K562 (cell line): ENCODE results near the gene USP5. TPM values are rescaled to one million over a fixed set of nuclear protein-coding genes. Genes with fewer than 3 reads are reported as not detected.
A peak's percentile ranks its signal among the peaks of the same experiment; 100 is the strongest.

ENCODE experiments used
- ATAC-seq: fragments of 200-7000 bp; cut with Tn5 transposase; 3 replicates; pipeline ENCODE4 v1.9.1; 2020; ENCODE audit warnings: moderate library complexity
- BruUV-seq: library from RNA; stranded (reverse); fragments of 400-500 nt; replicated peaks from 2 replicates; lab custom pipeline; 2021; lab: Mats Ljungman, UMichigan
- CTCF ChIA-PET: fragments of 300-600 bp; formaldehyde crosslinking; extraction: SDS; loops from one replicate; lab custom pipeline; 2021; ENCODE audit warnings: low intra/inter-chr PET ratio; lab: Yijun Ruan, JAX
- POLR2A ChIA-PET: fragments of 300-600, 350-650 bp; sonication (Branson Sonifier 250); formaldehyde crosslinking; extraction: SDS; loops from one replicate; lab custom pipeline; 2021; ENCODE audit warnings: antibody characterized with exemption, inconsistent platforms; lab: Yijun Ruan, JAX
- DNase-seq, 4 experiments: peaks; one replicate each; pipeline versions ENCODE4 v3.0.0 to v3.0.0-alpha.2; 2011 to 2018; ENCODE audit warnings: low spot score in 3 of 4, mixed read lengths in 3 of 4; ENCODE audit errors: extremely low read depth in 1 of 4
- FAIRE-seq: peaks from 2 replicates; lab custom pipeline; 2011; peaks lifted over from hg19 to GRCh38; lab: Jason Lieb, UNC
- H2AFZ ChIP-seq: 2 replicates; pipeline ENCODE4 v1.6.0; 2011; ENCODE audit warnings: low read depth, low read length, control low read depth, inconsistent platforms
- H3K27ac ChIP-seq: fragments of 200-600 bp; 3 replicates; pipeline ENCODE4 v1.8.0; 2011; ENCODE audit warnings: low read depth, mild to moderate bottlenecking, control low read depth, inconsistent platforms, low read length, moderate library complexity, mixed read lengths; ENCODE audit errors: extremely low read depth
- H3K27me3 ChIP-seq, 2 experiments: fragments of 300-600 bp in 1 of 2; 2 replicates in 1 of 2; 3 replicates in 1 of 2; pipeline versions ENCODE4 v1.6.0 to v1.8.0; 2011; ENCODE audit warnings: inconsistent platforms in 2 of 2, low read length in 2 of 2, mild to moderate bottlenecking in 1 of 2, mixed read lengths in 1 of 2, moderate library complexity in 1 of 2; ENCODE audit not compliant: control insufficient read depth in 2 of 2, insufficient read depth in 2 of 2
- H3K36me3 ChIP-seq: fragments of 300-600 bp; 3 replicates; pipeline ENCODE4 v1.8.0; 2011; ENCODE audit warnings: mild to moderate bottlenecking, low read length, inconsistent platforms; ENCODE audit not compliant: control insufficient read depth, insufficient read depth
- H3K4me1 ChIP-seq, 2 experiments: fragments of 200-600 bp in 1 of 2; replicated peaks in 1 of 2; 2 replicates in 1 of 2; 3 replicates in 1 of 2; pipeline versions ENCODE4 v1.5.1 to v1.8.0; 2011; ENCODE audit warnings: inconsistent platforms in 2 of 2, low read length in 2 of 2, mild to moderate bottlenecking in 1 of 2, mixed read lengths in 1 of 2, moderate library complexity in 1 of 2; ENCODE audit not compliant: control insufficient read depth in 2 of 2, insufficient read depth in 2 of 2
- H3K4me2 ChIP-seq: 2 replicates; pipeline ENCODE4 v1.6.1; 2011; ENCODE audit warnings: low read length, control low read depth, inconsistent platforms, mixed read lengths; ENCODE audit not compliant: insufficient read depth
- H3K4me3 ChIP-seq: fragments of 200-600 bp; sonication (generic), shearing (Covaris generic); 2 replicates; pipeline ENCODE4 v1.5.1; 2016; ENCODE audit warnings: control low read depth, inconsistent platforms
- H3K79me2 ChIP-seq: fragments of 200-600 bp; 3 replicates; pipeline ENCODE4 v1.8.0; 2011; ENCODE audit warnings: low read length, inconsistent platforms; ENCODE audit not compliant: control insufficient read depth, insufficient read depth
- H3K9ac ChIP-seq, 2 experiments: 2 replicates each; pipeline versions ENCODE4 v1.6.0 to v1.6.1; 2011; ENCODE audit warnings: low read depth in 2 of 2, low read length in 2 of 2, control low read depth in 1 of 2, inconsistent platforms in 1 of 2, mild to moderate bottlenecking in 1 of 2, mixed read lengths in 1 of 2; ENCODE audit not compliant: insufficient read depth in 1 of 2
- H3K9me1 ChIP-seq: one replicate; pipeline ENCODE4 v1.6.0; 2011; ENCODE audit warnings: inconsistent platforms, mild to moderate bottlenecking, low read length, moderate library complexity; ENCODE audit not compliant: control insufficient read depth, insufficient read depth
- H3K9me3 ChIP-seq: replicated peaks from 2 replicates; pipeline ENCODE4 v1.5.1; 2011; ENCODE audit warnings: low read depth, low read length, inconsistent platforms; ENCODE audit not compliant: control insufficient read depth, insufficient read depth
- H4K20me1 ChIP-seq: replicated peaks from 2 replicates; pipeline ENCODE4 v1.6.1; 2011; ENCODE audit warnings: low read length, inconsistent platforms, mixed read lengths; ENCODE audit not compliant: control insufficient read depth, insufficient read depth
- BACH1 ChIP-seq: fragments of 200-800 bp; sonication (Bioruptor generic); IDR thresholded peaks from 2 replicates; pipeline ENCODE4 v1.6.1; 2016; ENCODE audit warnings: missing genetic modification characterization, missing compliant biosample characterization
- BCL6 ChIP-seq: fragments of 250-450 bp; sonication (Bioruptor Pico); IDR thresholded peaks from 2 replicates; pipeline ENCODE4 v1.4.0; 2020
- HBP1 ChIP-seq: fragments of 450-650 bp; formaldehyde crosslinking; IDR thresholded peaks from 2 replicates; pipeline ENCODE4 v1.4.0; 2022; ENCODE audit warnings: missing genetic modification characterization
- HDAC6 ChIP-seq: IDR thresholded peaks from 2 replicates; pipeline ENCODE4 v1.6.1; 2012; ENCODE audit warnings: low read depth, mild to moderate bottlenecking, control low read depth, inconsistent platforms, low read length, moderate library complexity
- KDM4B ChIP-seq, 2 experiments: fragments of 450-650 bp in 1 of 2; sonication (generic) in 1 of 2; IDR thresholded peaks; 2 replicates each; pipeline ENCODE4 v1.6.1; 2016 to 2017; ENCODE audit warnings: borderline replicate concordance in 2 of 2, antibody characterized with exemption in 1 of 2, low read depth in 1 of 2, mild to moderate bottlenecking in 1 of 2
- POLR2G ChIP-seq: fragments of 200-400 bp; formaldehyde crosslinking; IDR thresholded peaks from 2 replicates; pipeline ENCODE4 v1.6.1; 2017; ENCODE audit warnings: low read depth, mild to moderate bottlenecking, antibody characterized with exemption, low read length, moderate library complexity
- RBBP5 ChIP-seq: fragments of 200-600 bp; sonication (generic); IDR thresholded peaks from 2 replicates; pipeline ENCODE4 v1.6.1; 2012; ENCODE audit warnings: borderline replicate concordance, mild to moderate bottlenecking, low read length, control low read depth, inconsistent platforms; ENCODE audit not compliant: insufficient read depth, poor library complexity, severe bottlenecking
- RBFOX2 ChIP-seq: fragments of 200-400 bp; formaldehyde crosslinking; IDR thresholded peaks from 2 replicates; pipeline ENCODE4 v1.6.1; 2017; ENCODE audit warnings: low read depth, mild to moderate bottlenecking, low read length, moderate library complexity
- TAF7 ChIP-seq: fragments of 450-650 bp; IDR thresholded peaks from 2 replicates; pipeline ENCODE4 v1.6.1; 2016; ENCODE audit warnings: missing genetic modification characterization, missing compliant biosample characterization
- U2AF2 ChIP-seq: fragments of 200-400 bp; formaldehyde crosslinking; optimal IDR thresholded peaks from 2 replicates; pipeline ENCODE3; 2017; ENCODE audit warnings: low read depth, mild to moderate bottlenecking, low read length
- ZBTB7A ChIP-seq: IDR thresholded peaks from 2 replicates; pipeline ENCODE4 v1.6.1; 2011; ENCODE audit warnings: low read depth, mild to moderate bottlenecking, low read length, moderate library complexity, borderline replicate concordance; ENCODE audit not compliant: control insufficient read depth
- WGBS: fragments of 100-300 bp; shearing (Covaris generic); methylation state at CpG from one replicate; pipeline ENCODE4 v1.1.6; 2016; ENCODE audit warnings: low coverage, mixed read lengths; ENCODE audit not compliant: insufficient coverage; ENCODE audit errors: missing lambda C conversion rate; 5-methylcytosine and 5-hydroxymethylcytosine counted together
- in situ Hi-C: fragments of 300-500 bp; cut with MboI; formaldehyde crosslinking; loops from 4 replicates; pipeline ENCODE4 v1.15.0; 2018; ENCODE audit warnings: inconsistent platforms, mixed read lengths
- intact Hi-C: fragments of 100-400 bp; cut with micrococcal nuclease; formaldehyde crosslinking; loops from 2 replicates; pipeline ENCODE4 v1.14.2; 2022
- polyA plus RNA-seq, 8 experiments: library from polyadenylated mRNA; depleted of rRNA in 4 of 8; stranded (reverse) in 5 of 8; unstranded in 3 of 8; fragments of >200 nt; fragmentation: Nextera tagmentation in 2 of 8; fragmentation: Illumina TruSeq in 1 of 8; extraction: Ambion mirVana in 2 of 8; extraction: Trizol in 1 of 8; gene quantifications; 2 replicates each; pipeline versions ENCODE4 v1.2.1 to v1.2.3, GENCODE V29; 2011 to 2014; ENCODE audit warnings: inconsistent platforms in 1 of 8, missing spikeins in 1 of 8
- total RNA-seq, 7 experiments: library from RNA; depleted of rRNA in 6 of 7; stranded (reverse); fragments of >200 nt in 6 of 7; fragmentation: Illumina TruSeq in 2 of 7; extraction: Trizol in 2 of 7; gene quantifications; 2 replicates each; pipeline versions ENCODE4 v1.2.1 to v1.2.3, GENCODE V29; 2011 to 2021; ENCODE audit warnings: low replicate concordance in 1 of 7
- TF ChIP-seq, protein P1 (sequence below): sonication (generic); formaldehyde crosslinking; IDR thresholded peaks from 2 replicates; pipeline ENCODE4 v1.5.0; 2020; ENCODE audit warnings: missing genetic modification reagents

Gene USP5
- total and polyA plus RNA-seq, 9 of the 15 experiments (the other 6 are each of a cell fraction or from before 2014, with no cell fraction given), result 1.4 to 107 (median 48.6) TPM

- H3K9me1 ChIP-seq, result no peaks in the 10 kb centered on the region
- H3K4me1 ChIP-seq, result peaks cover 3 to 39% of the 10 kb centered on the region in 2 experiments; a peak in 4 of 5 replicates
- intact Hi-C loops, result no loop called here
- in situ Hi-C loops, result no loop called here
- DNase-seq (no peak), ATAC-seq (no peak), FAIRE-seq (no peak)
- no peaks in the 10 kb centered on the region; the same call in 1 of the 2 replicates for H4K20me1 ChIP-seq
- H3K27me3 ChIP-seq, result no peaks in the 10 kb centered on the region
- ChIA-PET CTCF (no interaction called here), POLR2A (interaction anchor here (0.6 to 1.2 kb wide), 5 partner anchors 9 to 858 kb away, joined by 3 to 5 read pairs (median 3); partner anchors contain the start of gene GDF3)
- H3K79me2 ChIP-seq, result no peaks in the 10 kb centered on the region
- TF ChIP-seq HDAC6 (no peak), RBFOX2 (peak; percentile 42), POLR2G (peak; percentile 44)
- H3K27ac ChIP-seq, result no peak overlapping the region
- no peak overlapping the region for H3K4me3 ChIP-seq
- peaks cover 57% of the 10 kb centered on the region; the same call in 2 of the 3 replicates for H3K36me3 ChIP-seq
- 88% methylated on average over 13 of the region's 26 CpGs for WGBS
- H3K9me3 ChIP-seq, result no peaks in the 10 kb centered on the region
- BruUV-seq, result no TSS peak
- no peak overlapping the region for H2AFZ ChIP-seq
- no peak overlapping the region for H3K4me2 ChIP-seq
- H3K9ac ChIP-seq, result no peak overlapping the region; a peak in 1 of 4 replicates
Observed at GRCh38 chr12:6837370-6838060, 14.4 kb upstream of the USP5 start.

DNA sequence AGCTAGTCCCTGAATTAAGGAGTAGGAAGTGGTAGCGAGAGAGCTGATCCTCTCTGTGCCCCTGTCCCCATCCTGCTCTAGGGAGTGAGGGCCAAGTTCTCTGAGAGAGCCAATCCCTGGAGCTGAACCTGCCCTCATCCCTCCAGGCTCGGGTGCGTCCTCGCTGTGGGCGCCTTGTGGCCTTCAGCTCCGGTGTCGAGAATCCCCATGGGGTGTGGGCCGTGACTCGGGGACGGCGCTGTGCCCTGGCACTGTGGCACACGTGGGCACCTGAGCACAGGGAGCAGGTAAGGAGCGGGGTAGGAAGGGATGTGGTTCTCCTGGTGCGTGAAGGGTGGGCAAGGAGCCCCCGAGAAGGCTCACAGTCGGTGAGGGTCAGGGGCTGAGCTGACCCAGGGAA is 13.1 kb upstream of the USP5 start:
- FAIRE-seq (no peak), ATAC-seq (no peak), DNase-seq (no peak)
- intact Hi-C loops (no loop called here), in situ Hi-C loops (no loop called here)
- Histone ChIP-seq H3K4me2 (no peak overlapping the region), H3K4me3 (no peak overlapping the region), H3K79me2 (no peaks in the 10 kb centered on the region), H3K4me1 (peaks cover 10 to 46% of the 10 kb centered on the region in 2 experiments; a peak in 4 of 5 replicates), H2AFZ (no peak overlapping the region), H3K36me3 (peaks cover 54% of the 10 kb centered on the region; the same call in 2 of the 3 replicates), H3K27me3 (no peaks in the 10 kb centered on the region), H3K9ac (no peak overlapping the region), H3K9me3 (no peaks in the 10 kb centered on the region), H3K9me1 (no peaks in the 10 kb centered on the region), H4K20me1 (no peaks in the 10 kb centered on the region; the same call in 1 of the 2 replicates), H3K27ac (no peak overlapping the region)
- 87% methylated on average over 14 of the region's 16 CpGs for WGBS
- TF ChIP-seq U2AF2, result no peak
- TF ChIP-seq BCL6 (CRISPR knock-in tag), result no peak
- no peak for TF ChIP-seq ZBTB7A
- no peak for TF ChIP-seq HBP1 (CRISPR knock-in tag)
- no peak for TF ChIP-seq TAF7
- no peak for TF ChIP-seq BACH1
- no peak for TF ChIP-seq RBBP5
- TF ChIP-seq KDM4B (IDR thresholded peaks at IDR 0.05; ENCODE audit: borderline replicate concordance in 2 of 2, low read depth in 1 of 2), result no peak
- TF ChIP-seq, protein P1, sequence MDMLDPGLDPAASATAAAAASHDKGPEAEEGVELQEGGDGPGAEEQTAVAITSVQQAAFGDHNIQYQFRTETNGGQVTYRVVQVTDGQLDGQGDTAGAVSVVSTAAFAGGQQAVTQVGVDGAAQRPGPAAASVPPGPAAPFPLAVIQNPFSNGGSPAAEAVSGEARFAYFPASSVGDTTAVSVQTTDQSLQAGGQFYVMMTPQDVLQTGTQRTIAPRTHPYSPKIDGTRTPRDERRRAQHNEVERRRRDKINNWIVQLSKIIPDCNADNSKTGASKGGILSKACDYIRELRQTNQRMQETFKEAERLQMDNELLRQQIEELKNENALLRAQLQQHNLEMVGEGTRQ (CRISPR knock-in tag), result no peak
- CTCF ChIA-PET, result no interaction called here
- no TSS peak for BruUV-seq
- POLR2A ChIA-PET, result interaction anchor here (0.7 to 4.7 kb wide), 5 partner anchors 8 to 225 kb away, joined by 3 to 39 read pairs (median 8); partner anchors contain the start of genes CDCA3, TPI1 and USP5
